Cardiac fibroblast (primary cell): ENCODE measurements around the gene COMP.

ENCODE experiments used
- DNase-seq, 2 donors: peaks; one replicate each; pipeline versions ENCODE4 v3.0.0 to v3.0.0-alpha.2; 2010; ENCODE audit warnings: low read depth in 2 of 2
- H3K4me3 ChIP-seq, 2 donors: replicated peaks in 1 of 2; 1 replicate in 1 of 2; 2 replicates in 1 of 2; pipeline ENCODE4 v1.5.1; 2011; ENCODE audit warnings: low read depth in 2 of 2, low read length in 2 of 2, mild to moderate bottlenecking in 2 of 2, moderate library complexity in 1 of 2
- TF ChIP-seq, protein P1 (sequence below): IDR thresholded peaks from one replicate; pipeline ENCODE4 v1.5.1; 2011; ENCODE audit warnings: low read depth, mild to moderate bottlenecking, low read length, inconsistent platforms

COMP gene

DNA sequence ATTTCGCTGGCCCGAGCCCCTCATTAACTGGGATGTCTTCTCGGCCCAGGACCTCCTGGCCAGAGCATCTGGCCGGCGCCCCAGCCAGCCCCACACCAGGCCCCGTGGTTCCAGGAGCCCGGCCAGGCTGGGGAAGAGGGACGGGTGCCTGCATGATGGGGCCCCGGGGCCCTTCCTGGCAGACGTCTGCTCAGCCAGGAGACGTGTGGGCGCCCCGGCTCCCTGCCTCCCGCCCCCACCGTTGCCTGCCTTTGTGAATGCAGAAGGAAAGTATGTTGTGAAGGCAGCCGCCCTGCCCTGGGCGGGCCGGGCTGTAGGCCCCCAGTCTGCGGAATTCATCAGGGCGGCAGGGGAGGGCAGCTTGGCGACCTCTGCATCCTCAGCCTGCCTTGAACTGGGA is 4.4 kb upstream of the COMP start:
- no peak overlapping the region for H3K4me3 ChIP-seq
- TF ChIP-seq, protein P1, sequence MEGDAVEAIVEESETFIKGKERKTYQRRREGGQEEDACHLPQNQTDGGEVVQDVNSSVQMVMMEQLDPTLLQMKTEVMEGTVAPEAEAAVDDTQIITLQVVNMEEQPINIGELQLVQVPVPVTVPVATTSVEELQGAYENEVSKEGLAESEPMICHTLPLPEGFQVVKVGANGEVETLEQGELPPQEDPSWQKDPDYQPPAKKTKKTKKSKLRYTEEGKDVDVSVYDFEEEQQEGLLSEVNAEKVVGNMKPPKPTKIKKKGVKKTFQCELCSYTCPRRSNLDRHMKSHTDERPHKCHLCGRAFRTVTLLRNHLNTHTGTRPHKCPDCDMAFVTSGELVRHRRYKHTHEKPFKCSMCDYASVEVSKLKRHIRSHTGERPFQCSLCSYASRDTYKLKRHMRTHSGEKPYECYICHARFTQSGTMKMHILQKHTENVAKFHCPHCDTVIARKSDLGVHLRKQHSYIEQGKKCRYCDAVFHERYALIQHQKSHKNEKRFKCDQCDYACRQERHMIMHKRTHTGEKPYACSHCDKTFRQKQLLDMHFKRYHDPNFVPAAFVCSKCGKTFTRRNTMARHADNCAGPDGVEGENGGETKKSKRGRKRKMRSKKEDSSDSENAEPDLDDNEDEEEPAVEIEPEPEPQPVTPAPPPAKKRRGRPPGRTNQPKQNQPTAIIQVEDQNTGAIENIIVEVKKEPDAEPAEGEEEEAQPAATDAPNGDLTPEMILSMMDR: no peak
- peak in 1 of 2 donors; percentile 65 for DNase-seq

GRCh38 chr19:18794692-18795091 is 3.6 kb upstream of the COMP start:
- no peak overlapping the region for H3K4me3 ChIP-seq
- TF ChIP-seq, protein P1: no peak
- DNase-seq: no peak

- H3K4me3 ChIP-seq: no peak overlapping the region
- DNase-seq: no peak
- TF ChIP-seq, protein P1: no peak
These were observed 2.9 kb upstream of the COMP start for GRCh38 chr19:18794029-18794313.

DNA sequence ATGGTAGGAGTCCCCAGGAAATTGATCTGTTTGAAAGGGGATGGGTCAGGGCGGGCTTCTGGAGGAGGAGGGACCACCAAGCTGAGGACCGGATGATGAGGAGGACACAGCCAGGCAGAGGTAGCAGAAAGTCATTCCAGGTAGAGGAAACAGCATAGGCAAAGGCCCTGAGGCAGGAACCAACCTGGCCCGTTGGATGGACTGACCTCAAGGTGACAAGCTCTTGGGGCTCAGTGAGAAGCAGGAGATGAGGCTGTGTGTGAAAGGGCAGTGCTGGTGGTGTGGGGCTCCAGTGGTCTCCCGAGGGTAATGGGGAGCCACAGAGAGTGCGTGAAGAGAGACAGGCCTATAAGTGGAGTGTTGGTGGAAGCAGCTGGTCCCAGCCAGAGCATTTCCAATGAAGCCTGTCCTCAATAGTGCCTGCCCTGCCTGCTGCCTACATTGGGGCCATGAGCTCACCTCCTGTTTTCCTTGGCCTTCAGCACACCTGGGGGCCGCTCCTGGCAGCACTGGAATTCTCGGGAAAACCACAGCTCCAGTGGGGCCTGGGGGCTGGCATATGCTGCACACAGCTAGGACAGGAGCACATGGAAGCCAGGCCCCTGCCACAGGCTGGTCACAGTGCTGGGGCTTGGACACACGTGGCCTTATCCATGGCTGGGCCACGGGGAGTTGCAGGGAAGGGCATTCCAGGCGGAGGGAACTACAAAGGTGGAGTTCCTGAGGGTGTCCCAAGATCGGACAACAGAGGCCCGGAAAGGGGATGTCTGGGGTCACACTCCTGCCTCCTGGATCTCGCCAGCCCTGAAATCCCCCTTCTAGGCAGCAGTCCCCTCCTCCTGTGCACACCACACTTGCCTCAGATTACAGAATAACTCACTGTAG is 2.3 kb upstream of the COMP start:
- H3K4me3 ChIP-seq: no peak overlapping the region
- TF ChIP-seq, protein P1: no peak
- no peak for DNase-seq

DNA sequence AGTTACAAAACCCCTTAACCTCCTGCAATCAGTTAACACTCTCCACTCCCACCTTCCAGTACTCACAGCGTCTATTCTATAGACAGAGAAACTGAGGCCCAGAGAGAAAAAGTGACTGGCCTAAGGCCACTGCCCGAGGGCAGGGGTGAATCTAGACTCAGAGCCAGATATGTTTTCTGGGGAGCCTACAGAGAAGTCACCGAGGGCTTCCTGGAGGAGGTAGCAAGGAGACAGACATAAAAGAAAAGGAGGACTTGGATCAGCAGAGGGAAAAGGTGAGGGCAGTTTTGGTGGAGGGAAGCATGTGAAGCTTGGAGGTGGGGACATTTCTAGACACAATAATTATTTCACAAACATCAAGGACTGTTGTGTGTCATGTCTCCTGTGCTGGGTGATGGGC is 1.6 kb upstream of the COMP start:
- H3K4me3 ChIP-seq: no peak overlapping the region
- TF ChIP-seq, protein P1: no peak
- DNase-seq: no peak

DNA sequence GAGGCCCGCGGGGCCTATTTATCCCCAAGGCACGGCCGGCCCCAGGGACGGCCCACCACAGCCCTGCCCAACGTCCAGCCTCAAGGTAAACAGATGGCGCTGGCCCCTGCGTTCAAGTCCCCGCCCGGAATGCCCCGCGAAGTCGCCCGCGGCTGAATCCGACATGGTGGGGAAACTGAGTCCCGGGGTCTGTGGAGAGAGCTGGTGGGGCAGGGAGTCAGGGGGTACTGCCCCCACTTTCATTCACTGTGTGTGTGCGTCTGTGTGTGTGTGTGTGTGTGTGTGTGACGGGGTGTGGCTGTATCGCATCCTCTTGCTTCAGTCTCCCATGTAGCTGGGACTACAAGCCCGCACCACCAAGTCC is 192 bp upstream of the COMP start:
- TF ChIP-seq, protein P1: no peak

More for the DNA sequence above, 192 bp upstream of the COMP start:
- no peak for DNase-seq
- no peak overlapping the region for H3K4me3 ChIP-seq
